ENCODE measurements around the gene RTEL1. TPM values are rescaled to one million over a fixed set of nuclear protein-coding genes. Genes with fewer than 3 reads are reported as not detected.

Gene RTEL1
- total and polyA plus RNA-seq, 9 of the 15 experiments (the other 6 are each of a cell fraction or from before 2014, with no cell fraction given) = 0.36 to 61.0 (median 17.9) TPM

DNA sequence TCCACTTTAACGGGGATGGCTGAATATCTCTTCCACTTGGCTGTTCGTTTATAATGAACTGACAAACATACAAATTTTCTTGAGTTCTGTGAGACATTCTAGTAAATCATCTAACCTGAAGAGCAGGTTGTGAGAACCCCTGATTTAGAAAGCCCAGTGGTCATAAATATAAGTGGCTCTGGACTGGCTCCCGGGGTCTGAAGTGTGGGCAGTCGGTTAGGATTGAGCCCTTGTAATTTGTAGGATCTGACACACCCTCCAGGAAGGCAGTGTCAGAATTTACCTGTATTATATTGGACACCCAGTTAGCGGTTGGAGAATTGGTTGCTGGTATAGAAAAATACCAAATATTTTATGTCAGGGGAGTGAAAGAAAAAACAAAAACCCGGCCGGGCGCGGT, 24.4 kb upstream of the RTEL1 start:
- H3K4me2 ChIP-seq (ENCODE audit: insufficient read depth, low read length) = no peak overlapping the region
- CTCF ChIA-PET (ENCODE audit: low intra/inter-chr PET ratio) = no interaction called here
- intact Hi-C loops (cut with micrococcal nuclease) = no loop called here

More for the DNA sequence above, 24.4 kb upstream of the RTEL1 start:
- H3K36me3 ChIP-seq (ENCODE audit: control insufficient read depth, insufficient read depth, low read length) = peaks cover 3% of the 10 kb centered on the region; the same call in 1 of the 3 replicates
- POLR2A ChIA-PET = no interaction called here
- no peaks in the 10 kb centered on the region for H4K20me1 ChIP-seq (replicated peaks; ENCODE audit: control insufficient read depth, insufficient read depth, low read length)
- no peaks in the 10 kb centered on the region for H3K9me3 ChIP-seq (replicated peaks; ENCODE audit: control insufficient read depth, insufficient read depth, low read depth, low read length)
- H2AFZ ChIP-seq (ENCODE audit: low read depth, low read length) = no peak overlapping the region
- ATAC-seq (no peak), DNase-seq (ENCODE audit: extremely low read depth in 1 of 4, low spot score in 3 of 4) (no peak), FAIRE-seq (no peak)
- 64% methylated on average over 9 of the region's 9 CpGs for WGBS (ENCODE audit: insufficient coverage, low coverage, missing lambda C conversion rate)
- no peak overlapping the region for H3K9ac ChIP-seq (ENCODE audit: insufficient read depth in 1 of 2, low read depth in 2 of 2, low read length in 2 of 2)
- BruUV-seq (replicated peaks) = no TSS peak
- TF ChIP-seq GATAD2A (IDR thresholded peaks at IDR 0.05) (no peak), IFI16 (CRISPR knock-in tag; IDR thresholded peaks at IDR 0.05) (no peak), CHCHD3 (CRISPR knock-in tag; IDR thresholded peaks at IDR 0.05) (no peak), NR4A1 (CRISPR knock-in tag; IDR thresholded peaks at IDR 0.05) (no peak), NR4A1 (tag; IDR thresholded peaks at IDR 0.05) (no peak), HLTF (IDR thresholded peaks at IDR 0.05) (no peak), ZFP36 (IDR thresholded peaks at IDR 0.05; ENCODE audit: low read depth, low read length, partially characterized antibody) (no peak), SRSF3 (IDR thresholded peaks at IDR 0.05; ENCODE audit: insufficient read depth, low read length) (no peak), ZNF217 (CRISPR knock-in tag; IDR thresholded peaks at IDR 0.05) (no peak), FOXA1 (IDR thresholded peaks at IDR 0.05; ENCODE audit: borderline replicate concordance) (no peak), XRCC5 (IDR thresholded peaks at IDR 0.05; ENCODE audit: low read depth, low read length) (no peak), ZNF57 (CRISPR knock-in tag; IDR thresholded peaks at IDR 0.05) (no peak), HMG20A (CRISPR knock-in tag; conservative IDR thresholded peaks at IDR 0.05) (no peak), NR2F6 (CRISPR knock-in tag; IDR thresholded peaks at IDR 0.05) (no peak), POLR2AphosphoS5 (IDR thresholded peaks at IDR 0.05; ENCODE audit: control insufficient read depth, insufficient read depth, low read depth, low read length) (no peak), TCF7L2 (IDR thresholded peaks at IDR 0.05; ENCODE audit: low read depth, low read length) (no peak)
- TF ChIP-seq, protein P1, sequence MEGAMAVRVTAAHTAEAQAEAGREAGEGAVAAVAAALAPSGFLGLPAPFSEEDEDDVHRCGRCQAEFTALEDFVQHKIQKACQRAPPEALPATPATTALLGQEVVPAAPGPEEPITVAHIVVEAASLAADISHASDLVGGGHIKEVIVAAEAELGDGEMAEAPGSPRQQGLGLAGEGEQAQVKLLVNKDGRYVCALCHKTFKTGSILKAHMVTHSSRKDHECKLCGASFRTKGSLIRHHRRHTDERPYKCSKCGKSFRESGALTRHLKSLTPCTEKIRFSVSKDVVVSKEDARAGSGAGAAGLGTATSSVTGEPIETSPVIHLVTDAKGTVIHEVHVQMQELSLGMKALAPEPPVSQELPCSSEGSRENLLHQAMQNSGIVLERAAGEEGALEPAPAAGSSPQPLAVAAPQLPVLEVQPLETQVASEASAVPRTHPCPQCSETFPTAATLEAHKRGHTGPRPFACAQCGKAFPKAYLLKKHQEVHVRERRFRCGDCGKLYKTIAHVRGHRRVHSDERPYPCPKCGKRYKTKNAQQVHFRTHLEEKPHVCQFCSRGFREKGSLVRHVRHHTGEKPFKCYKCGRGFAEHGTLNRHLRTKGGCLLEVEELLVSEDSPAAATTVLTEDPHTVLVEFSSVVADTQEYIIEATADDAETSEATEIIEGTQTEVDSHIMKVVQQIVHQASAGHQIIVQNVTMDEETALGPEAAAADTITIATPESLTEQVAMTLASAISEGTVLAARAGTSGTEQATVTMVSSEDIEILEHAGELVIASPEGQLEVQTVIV (CRISPR knock-in tag; IDR thresholded peaks at IDR 0.05; ENCODE audit: borderline replicate concordance) = no peak
- H3K27me3 ChIP-seq (ENCODE audit: control insufficient read depth in 2 of 2, insufficient read depth in 2 of 2, low read length in 2 of 2) = no peaks in the 10 kb centered on the region
- in situ Hi-C loops (cut with MboI) = no loop called here
- peaks cover 3 to 15% of the 10 kb centered on the region in 2 experiments; a peak in 4 of 5 replicates for H3K4me1 ChIP-seq (replicated peaks in 1 of 2; ENCODE audit: control insufficient read depth in 2 of 2, insufficient read depth in 2 of 2, low read length in 2 of 2)
- H3K4me3 ChIP-seq = no peak overlapping the region
- H3K9me1 ChIP-seq (ENCODE audit: control insufficient read depth, insufficient read depth, low read length) = no peaks in the 10 kb centered on the region
- H3K79me2 ChIP-seq (ENCODE audit: control insufficient read depth, insufficient read depth, low read length) = peaks cover 3% of the 10 kb centered on the region
- no peak overlapping the region for H3K27ac ChIP-seq (ENCODE audit: extremely low read depth, low read depth, low read length)
